T-helper 1 cell treated with Interleukin-12 subunit alpha and Interleukin-12 subunit beta and Interleukin-4 antibody, amounts not matched to agents 30 μg/mL and 1 μg/mL, for 36 hours (primary cell): Measurements from ENCODE around the gene CRCP.
"Not testable (repeated sequence)": the region's sequence is repeated elsewhere in the genome, so short reads cannot be mapped to it uniquely, and the experiment has no call there.

Experiments used
- H3K27ac Mint-ChIP-seq: one replicate; pipeline ENCODE4 v1.8.0; 2021; ENCODE audit warnings: mild to moderate bottlenecking, mixed read lengths
- H3K27me3 Mint-ChIP-seq: one replicate; pipeline ENCODE4 v1.8.0; 2021; ENCODE audit warnings: low read depth, mixed read lengths
- H3K36me3 Mint-ChIP-seq: one replicate; pipeline ENCODE4 v1.8.0; 2021; ENCODE audit warnings: low read depth, mixed read lengths
- H3K4me1 Mint-ChIP-seq: one replicate; pipeline ENCODE4 v1.8.0; 2021; ENCODE audit warnings: low read depth, mixed read lengths
- H3K4me3 Mint-ChIP-seq: one replicate; pipeline ENCODE4 v1.8.0; 2021; ENCODE audit warnings: mild to moderate bottlenecking, moderate library complexity, mixed read lengths
- H3K9me3 Mint-ChIP-seq: one replicate; pipeline ENCODE4 v1.8.0; 2021; ENCODE audit warnings: mixed read lengths

Gene CRCP

DNA sequence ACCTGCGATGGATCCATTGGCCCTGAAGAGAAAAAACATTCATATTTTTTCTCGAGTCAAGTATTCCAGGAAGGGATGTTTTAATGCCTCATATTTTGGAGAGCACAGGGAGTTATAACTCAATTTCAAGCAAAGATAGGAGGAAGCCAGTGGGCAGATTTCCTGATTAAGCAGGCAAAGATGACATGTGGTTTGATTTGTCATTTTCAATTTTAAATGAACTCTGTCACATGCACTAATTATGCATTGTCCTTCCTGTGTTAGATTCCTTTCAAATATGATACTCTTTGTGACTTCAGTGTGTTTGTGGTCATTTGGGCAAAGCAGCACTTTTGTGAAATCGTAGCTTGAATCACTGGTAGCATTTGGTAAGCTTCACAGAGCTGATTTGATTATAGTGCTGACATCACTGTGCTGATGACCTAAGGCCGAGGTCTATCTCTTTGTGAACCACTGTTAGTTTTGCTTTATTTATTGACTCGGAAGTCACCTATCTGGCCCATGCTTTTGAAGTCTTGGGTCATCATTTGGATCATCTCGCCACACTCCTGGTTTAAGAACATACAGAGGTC is 11.2 kb downstream of the CRCP start:
- Mint-ChIP-seq H3K4me1 (peaks cover 28% of the 10 kb centered on the region), H3K27ac (peak overlapping the region; percentile 38)
- not testable (repeated sequence) for H3K4me3 Mint-ChIP-seq, H3K9me3 Mint-ChIP-seq, H3K36me3 Mint-ChIP-seq, H3K27me3 Mint-ChIP-seq

DNA sequence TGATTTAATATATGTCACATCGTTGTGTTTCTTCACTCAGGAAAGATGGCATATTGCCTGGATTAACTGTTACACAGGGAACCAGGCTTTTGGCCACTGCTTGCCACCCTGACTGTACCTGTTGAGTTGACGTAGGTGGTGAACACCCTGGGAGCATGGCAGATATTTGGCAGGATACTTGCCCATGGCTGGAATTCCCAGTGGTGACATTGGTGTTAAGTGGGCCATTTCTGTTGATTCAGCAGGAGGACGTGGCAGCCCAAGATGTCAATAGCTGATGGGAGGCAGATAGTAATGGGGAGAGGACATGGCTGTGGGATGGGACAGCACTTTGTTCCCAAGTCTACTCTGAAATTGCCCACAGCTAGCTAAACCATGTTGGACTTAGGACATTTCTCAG is 12.5 kb downstream of the CRCP start:
- H3K27me3 Mint-ChIP-seq: not testable (repeated sequence)

DNA sequence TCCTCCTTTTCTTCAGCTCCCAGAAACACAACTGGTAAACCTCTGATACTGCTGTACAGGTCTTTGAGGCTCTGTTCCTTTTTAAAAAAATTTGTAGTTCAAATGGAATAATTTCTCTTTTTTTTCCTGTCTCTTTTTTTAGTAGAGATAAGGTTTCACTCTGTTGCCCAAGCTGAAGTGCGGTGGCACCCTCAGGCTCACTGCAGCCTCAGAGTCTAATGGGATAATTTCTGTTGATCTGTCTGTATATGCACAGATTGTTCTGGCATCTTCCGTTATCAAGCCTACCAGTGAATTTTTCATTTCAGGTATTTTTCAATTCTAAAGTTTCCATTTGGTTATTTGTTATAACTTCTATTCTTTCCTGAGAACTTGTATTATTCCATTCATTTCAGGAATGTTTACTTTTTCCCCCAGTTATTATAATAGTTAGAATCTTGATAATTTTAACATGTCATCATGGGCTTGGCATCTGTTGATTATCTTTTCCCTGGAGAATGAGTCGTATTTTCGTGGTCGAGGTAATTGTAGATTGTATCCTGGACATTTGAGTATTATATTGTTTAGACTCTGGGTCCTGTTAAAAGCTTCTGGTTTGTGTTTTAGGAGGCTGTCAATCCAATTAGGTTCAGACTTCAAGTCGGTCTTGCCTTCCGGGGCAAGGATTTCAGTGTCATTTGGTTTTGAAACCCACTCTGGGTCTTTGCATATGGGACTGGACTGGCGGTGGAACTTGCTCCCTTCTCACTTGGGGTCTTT is 24.5 kb downstream of the CRCP start:
- H3K27me3 Mint-ChIP-seq: no peaks in the 10 kb centered on the region
- peaks cover 44% of the 10 kb centered on the region for H3K36me3 Mint-ChIP-seq
- peaks cover 3% of the 10 kb centered on the region for H3K4me1 Mint-ChIP-seq
- H3K4me3 Mint-ChIP-seq: no peak overlapping the region
- H3K9me3 Mint-ChIP-seq: no peaks in the 10 kb centered on the region
- H3K27ac Mint-ChIP-seq: no peak overlapping the region

More for the DNA sequence above, 12.5 kb downstream of the CRCP start:
- H3K4me1 Mint-ChIP-seq: peaks cover 28% of the 10 kb centered on the region
- H3K9me3 Mint-ChIP-seq, H3K27ac Mint-ChIP-seq, H3K4me3 Mint-ChIP-seq: not testable (repeated sequence)
- H3K36me3 Mint-ChIP-seq: peaks cover 11% of the 10 kb centered on the region

DNA sequence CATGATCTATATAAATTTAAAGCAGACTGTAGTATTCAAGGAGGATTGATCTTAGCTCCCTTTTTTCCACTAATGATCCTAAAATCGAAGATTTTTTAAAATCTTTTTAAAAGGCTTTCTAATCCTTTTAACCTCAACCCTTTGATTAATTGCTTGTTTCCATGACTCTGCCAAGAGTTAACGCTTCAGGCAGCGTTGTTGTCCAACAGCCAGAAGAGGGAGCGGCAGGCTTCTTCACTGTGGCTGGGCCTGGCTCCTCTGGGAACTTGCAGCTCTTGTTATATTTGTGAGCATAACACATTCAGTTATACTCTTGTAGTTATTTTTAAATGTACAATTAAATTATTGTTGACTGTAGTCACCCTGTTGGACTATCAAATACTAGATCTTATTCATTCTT is 26.3 kb downstream of the CRCP start:
- H3K4me3 Mint-ChIP-seq: no peak overlapping the region
- peaks cover 3% of the 10 kb centered on the region for H3K4me1 Mint-ChIP-seq
- no peak overlapping the region for H3K27ac Mint-ChIP-seq
- H3K36me3 Mint-ChIP-seq: peaks cover 40% of the 10 kb centered on the region
- no peaks in the 10 kb centered on the region for H3K9me3 Mint-ChIP-seq
- no peaks in the 10 kb centered on the region for H3K27me3 Mint-ChIP-seq

DNA sequence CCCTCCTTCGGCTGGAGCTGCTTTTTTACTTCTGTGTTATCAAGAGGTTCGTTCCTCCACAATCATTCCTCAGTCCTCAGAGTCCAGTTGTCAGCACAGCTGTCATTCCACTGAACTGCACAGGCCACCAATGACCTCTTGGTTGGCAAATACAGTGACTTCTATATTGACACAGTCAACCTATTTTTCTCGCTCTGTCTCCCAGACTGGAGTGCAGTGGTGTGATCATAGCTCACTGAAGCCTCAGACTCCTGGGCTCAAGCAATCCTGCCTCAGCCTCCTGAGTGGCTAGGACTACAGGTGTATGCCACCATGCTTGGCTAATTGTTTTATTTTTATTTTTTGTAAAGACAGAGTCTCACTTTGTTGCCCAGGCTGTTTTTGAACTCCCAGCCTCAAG is 27.7 kb downstream of the CRCP start:
- Mint-ChIP-seq H3K27ac (no peak overlapping the region), H3K36me3 (peaks cover 42% of the 10 kb centered on the region), H3K4me1 (peaks cover 3% of the 10 kb centered on the region), H3K4me3 (no peak overlapping the region), H3K27me3 (no peaks in the 10 kb centered on the region), H3K9me3 (no peaks in the 10 kb centered on the region)

DNA sequence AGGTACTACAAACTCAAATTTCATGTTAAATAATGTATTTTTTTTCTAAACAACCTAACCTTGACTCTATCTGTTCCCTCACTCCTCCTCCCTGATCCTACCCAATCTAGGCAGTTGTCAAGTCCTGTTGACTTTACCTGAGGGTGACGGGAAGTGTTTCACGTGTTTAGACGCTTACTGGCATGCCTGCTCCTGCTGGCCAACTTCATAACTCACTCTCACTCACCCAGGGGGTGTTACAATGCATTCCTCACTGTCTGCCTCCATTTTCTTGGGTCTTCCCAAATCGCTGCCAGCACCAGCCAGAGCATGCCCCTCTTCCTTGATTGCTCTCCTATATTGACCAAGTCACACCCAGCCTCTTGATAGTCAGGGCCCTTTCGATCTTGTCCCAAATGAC is 28.3 kb downstream of the CRCP start:
- H3K36me3 Mint-ChIP-seq: peaks cover 41% of the 10 kb centered on the region
- H3K27me3 Mint-ChIP-seq: no peaks in the 10 kb centered on the region
- H3K4me3 Mint-ChIP-seq: no peak overlapping the region
- H3K27ac Mint-ChIP-seq: peak overlapping the region; percentile 50
- H3K9me3 Mint-ChIP-seq: no peaks in the 10 kb centered on the region
- H3K4me1 Mint-ChIP-seq: peaks cover 3% of the 10 kb centered on the region

DNA sequence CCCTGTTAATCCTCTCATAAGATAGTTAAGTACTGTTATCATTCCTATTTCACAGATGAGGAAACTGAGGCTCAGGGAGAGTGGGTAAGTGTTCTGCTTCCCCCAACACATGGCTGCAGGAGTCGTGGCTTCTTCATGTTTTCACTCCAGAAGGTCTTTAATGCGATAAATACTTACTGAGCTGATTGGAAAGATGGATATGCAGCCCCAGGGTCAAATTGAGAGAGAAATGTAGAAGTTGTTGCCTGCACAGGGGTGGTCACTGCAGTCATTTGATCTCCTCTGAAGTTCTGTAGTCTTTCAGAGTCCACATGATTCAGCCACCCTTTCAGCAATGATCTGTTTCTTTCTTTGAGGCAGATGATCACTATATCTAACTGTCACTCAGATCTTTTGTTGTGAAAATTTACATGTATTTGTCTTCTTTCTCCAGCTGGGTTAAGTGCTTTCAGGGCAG is 29.3 kb downstream of the CRCP start:
- Mint-ChIP-seq H3K4me3 (no peak overlapping the region), H3K4me1 (peaks cover 9% of the 10 kb centered on the region), H3K36me3 (peaks cover 44% of the 10 kb centered on the region), H3K27ac (no peak overlapping the region), H3K9me3 (no peaks in the 10 kb centered on the region), H3K27me3 (no peaks in the 10 kb centered on the region)

DNA sequence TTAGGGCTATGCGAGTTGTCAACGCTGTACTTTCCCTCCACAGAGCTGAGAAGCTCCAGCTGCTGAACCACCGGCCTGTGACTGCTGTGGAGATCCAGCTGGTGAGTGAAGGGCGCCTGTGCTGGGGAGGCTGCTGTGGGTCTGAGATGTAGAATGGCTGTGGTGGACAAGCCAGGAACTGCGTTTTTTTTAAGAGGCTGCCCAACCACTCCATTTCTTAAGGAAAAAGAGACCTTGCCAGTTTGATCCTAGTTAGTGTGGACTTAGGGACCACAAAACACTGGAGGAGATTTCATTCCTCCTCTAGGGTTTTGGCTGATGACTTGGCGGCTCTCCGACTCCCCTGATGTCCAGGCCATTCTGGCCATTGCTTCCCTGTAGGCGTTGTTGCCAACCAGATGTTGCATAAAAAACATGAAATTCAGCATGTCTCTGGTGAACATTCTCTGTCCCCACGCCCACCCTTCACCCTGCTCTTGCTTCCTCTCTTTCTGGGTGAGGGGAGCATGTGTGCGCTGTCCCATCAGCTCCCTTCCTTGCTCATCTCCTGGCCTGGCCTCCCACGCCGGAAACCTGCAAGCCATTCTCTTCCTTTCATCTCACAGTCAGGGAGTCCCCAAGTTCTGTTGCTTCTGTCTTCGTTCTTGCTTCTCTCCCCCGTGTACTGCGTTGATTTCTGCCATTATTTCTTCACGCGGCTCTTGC is 30.9 kb downstream of the CRCP start:
- Mint-ChIP-seq H3K27me3 (no peaks in the 10 kb centered on the region), H3K4me3 (no peak overlapping the region), H3K36me3 (peaks cover 40% of the 10 kb centered on the region), H3K27ac (no peak overlapping the region), H3K9me3 (no peaks in the 10 kb centered on the region), H3K4me1 (peaks cover 19% of the 10 kb centered on the region)

DNA sequence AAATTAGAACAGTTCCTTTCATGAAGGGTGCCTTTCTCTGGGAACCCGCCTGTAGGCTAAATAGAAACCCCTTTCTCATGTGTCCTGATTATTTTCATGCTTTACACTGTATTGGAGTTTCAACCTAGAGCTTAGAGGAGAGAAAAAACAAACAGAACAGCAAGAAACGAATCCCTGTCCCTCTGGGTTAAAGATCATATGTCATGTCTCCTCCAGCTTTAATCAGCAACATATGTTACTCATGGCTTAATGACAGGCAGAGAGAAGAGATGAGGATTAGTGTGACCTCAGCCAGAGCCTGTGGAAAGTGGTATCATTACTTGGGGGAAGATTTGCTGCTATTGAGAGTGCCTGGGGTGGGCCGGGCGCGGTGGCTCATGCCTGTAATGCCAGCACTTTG is 32.1 kb downstream of the CRCP start:
- Mint-ChIP-seq H3K27me3 (no peaks in the 10 kb centered on the region), H3K36me3 (peaks cover 32% of the 10 kb centered on the region), H3K27ac (peak overlapping the region; percentile 17), H3K4me1 (peaks cover 21% of the 10 kb centered on the region), H3K4me3 (no peak overlapping the region), H3K9me3 (no peaks in the 10 kb centered on the region)

DNA sequence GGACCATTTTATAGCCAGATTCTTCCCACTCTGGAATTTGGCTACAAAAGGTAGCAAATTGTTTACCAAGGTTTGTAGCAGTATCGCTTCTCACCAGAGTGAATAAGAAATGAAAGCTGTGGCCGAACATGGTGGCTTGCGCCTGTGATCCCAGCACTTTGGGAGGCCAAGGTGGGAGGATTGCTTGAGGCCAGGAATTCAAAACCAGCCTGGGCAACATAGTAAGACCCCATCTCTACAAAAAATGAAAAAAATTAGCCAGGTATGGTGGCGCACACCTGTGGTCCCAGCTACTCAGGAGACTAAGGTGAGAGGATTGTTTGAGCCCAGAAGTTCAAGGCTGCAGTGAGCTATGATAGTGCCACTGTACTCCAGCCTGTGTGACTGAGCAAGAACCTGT is 33.0 kb downstream of the CRCP start:
- peaks cover 34% of the 10 kb centered on the region for H3K36me3 Mint-ChIP-seq
- H3K4me1 Mint-ChIP-seq: peaks cover 23% of the 10 kb centered on the region
- not testable (repeated sequence) for H3K27me3 Mint-ChIP-seq, H3K4me3 Mint-ChIP-seq, H3K9me3 Mint-ChIP-seq, H3K27ac Mint-ChIP-seq

DNA sequence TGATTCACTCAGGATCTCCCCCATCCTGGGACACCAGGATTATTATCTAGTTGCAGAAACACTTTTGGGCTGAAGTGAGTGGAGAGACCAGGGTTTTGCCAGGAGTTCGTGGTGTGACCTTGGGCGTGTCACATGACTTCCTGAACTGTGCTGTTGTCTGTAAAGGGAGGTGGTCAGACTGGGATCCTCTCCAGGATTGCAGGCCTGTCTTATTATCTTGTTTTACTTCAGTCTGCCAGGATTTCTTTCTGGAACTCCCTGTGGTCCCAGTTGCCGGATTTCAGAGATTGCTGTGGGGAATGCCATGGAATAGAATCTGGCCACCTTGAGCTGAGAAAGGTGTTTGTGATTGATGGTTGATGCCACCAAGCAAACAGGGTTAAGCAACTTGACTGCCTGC is 35.8 kb downstream of the CRCP start:
- Mint-ChIP-seq H3K4me3 (no peak overlapping the region), H3K36me3 (peaks cover 33% of the 10 kb centered on the region), H3K9me3 (no peaks in the 10 kb centered on the region), H3K4me1 (peaks cover 23% of the 10 kb centered on the region), H3K27me3 (no peaks in the 10 kb centered on the region), H3K27ac (peak overlapping the region; percentile 41)

DNA sequence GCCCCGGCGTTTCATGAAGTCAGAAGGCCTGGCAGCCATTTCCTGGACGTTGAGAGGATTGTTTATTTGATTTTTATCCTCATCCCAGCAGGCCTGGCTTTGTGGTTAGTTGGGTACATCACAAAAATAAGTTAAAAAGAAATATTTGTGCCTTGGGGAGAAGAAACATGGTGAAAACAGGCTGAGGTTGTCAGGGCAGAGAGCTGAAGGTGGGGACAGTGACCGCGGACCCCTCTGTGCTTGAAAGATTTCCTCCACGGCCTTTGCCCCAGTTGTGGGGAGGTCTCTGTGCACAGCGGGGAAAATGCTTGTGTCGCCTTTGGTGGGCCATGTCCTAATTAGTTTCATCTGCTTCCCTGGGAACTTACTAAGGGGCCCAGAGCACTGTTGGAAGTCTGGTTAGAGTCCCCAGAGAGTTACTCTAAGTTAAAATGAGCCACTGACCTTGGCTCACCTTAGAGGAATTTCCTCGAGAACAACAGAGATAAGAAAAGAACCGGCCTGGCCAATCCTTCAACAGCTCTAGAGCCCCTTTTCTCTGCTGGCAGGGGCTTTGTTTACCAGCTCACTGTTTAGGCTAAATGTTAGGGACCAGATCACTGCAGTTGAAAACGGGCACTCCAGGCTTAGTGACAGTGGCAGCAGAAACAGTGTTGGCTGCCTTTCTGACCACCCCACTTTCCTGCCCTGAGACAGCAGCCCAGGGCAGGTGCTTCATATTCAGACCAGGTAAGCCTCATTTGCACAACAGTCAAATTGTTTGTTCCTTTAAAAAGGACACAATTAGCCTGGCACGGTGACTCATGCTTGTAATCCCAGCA is 37.9 kb downstream of the CRCP start:
- Mint-ChIP-seq H3K27me3 (no peaks in the 10 kb centered on the region), H3K27ac (no peak overlapping the region), H3K4me1 (peaks cover 23% of the 10 kb centered on the region), H3K4me3 (no peak overlapping the region), H3K36me3 (peaks cover 29% of the 10 kb centered on the region), H3K9me3 (no peaks in the 10 kb centered on the region)

DNA sequence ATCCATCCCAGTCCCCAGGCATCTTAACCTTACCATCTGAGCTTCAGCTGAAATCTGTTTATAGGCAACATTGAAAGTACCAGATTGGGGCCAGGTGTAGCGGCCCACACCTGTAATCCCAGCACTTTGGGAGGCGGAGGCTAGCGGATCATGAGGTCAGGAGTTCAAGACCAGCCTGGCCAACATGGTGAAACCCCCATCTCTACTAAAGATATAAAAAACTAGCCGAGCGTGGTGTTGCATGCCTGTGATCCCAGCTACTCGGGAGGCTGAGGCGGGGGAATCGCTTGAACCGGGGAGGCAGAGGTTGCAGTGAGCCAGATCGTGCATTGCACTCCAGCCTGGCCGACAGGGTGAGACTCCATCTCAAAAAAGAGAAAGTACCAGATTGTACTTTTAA is 39.0 kb downstream of the CRCP start:
- H3K27me3 Mint-ChIP-seq: no peaks in the 10 kb centered on the region
- H3K9me3 Mint-ChIP-seq: no peaks in the 10 kb centered on the region
- H3K27ac Mint-ChIP-seq: no peak overlapping the region
- H3K4me1 Mint-ChIP-seq: peaks cover 19% of the 10 kb centered on the region
- H3K4me3 Mint-ChIP-seq: no peak overlapping the region
- H3K36me3 Mint-ChIP-seq: peaks cover 32% of the 10 kb centered on the region

DNA sequence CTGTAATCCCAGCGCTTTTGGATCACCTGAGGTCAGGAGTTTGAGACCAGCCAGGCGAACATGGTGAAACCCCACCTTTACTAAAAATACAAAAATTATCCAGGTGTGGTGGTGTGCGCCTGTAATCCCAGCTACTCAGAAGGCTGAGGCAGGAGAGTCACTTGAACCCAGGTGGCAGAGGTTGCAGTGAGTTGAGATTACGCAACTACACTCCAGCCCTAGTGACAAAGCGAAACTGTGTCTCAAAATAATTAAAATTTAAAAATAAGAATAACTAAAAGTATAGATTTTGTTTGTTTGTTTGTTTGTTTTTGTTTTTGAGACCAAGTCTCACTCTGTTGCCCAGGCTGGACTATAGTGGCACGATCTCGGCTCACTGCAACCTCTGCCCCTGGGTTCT is 41.4 kb downstream of the CRCP start:
- H3K27me3 Mint-ChIP-seq, H3K4me3 Mint-ChIP-seq, H3K4me1 Mint-ChIP-seq, H3K27ac Mint-ChIP-seq, H3K9me3 Mint-ChIP-seq: not testable (repeated sequence)
- H3K36me3 Mint-ChIP-seq: peaks cover 29% of the 10 kb centered on the region
